NCI-H510A (cell line): Measurements from ENCODE around the gene PBX3.
A peak's percentile ranks its signal among the peaks of the same experiment; 100 is the strongest.

Experiments used
- DNase-seq: peaks from one replicate; lab custom pipeline; 2025; lab: John Stamatoyannopoulos, UW

Gene PBX3

DNA sequence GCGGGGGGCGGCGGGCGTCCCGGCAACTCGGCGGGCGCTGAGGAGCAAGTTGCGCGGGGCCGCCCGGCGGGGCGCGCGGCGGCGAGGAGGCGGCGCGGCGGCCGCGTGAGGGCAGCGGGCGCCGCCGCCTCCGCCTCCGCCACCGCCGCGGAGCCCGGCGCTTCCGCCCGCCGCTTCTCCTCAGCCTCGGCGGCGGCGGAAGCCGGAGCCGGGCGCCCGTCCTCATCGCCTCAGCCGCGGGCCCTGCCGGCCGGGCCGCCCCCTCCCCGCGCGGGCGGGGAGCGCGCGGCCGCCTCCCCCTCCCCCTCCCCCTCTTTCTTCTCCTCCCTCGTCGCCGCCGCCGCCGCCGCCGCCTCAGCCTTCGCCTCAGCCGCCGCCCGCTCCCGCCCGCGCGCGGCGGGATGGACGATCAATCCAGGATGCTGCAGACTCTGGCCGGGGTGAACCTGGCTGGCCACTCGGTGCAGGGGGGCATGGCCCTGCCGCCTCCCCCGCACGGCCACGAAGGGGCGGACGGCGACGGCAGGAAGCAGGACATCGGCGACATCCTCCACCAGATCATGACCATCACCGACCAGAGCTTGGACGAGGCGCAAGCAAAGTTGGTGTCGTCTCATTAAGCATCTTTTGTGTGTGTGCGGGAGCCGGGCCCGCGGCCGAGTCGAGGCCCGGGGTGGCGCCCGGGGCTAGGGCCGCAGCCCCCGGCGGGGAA is at the start of gene PBX3:
TSS of gene PBX3 (plus strand) at position 321 of the 712 bp plus-strand sequence.
- DNase-seq: peak; percentile 62

DNA sequence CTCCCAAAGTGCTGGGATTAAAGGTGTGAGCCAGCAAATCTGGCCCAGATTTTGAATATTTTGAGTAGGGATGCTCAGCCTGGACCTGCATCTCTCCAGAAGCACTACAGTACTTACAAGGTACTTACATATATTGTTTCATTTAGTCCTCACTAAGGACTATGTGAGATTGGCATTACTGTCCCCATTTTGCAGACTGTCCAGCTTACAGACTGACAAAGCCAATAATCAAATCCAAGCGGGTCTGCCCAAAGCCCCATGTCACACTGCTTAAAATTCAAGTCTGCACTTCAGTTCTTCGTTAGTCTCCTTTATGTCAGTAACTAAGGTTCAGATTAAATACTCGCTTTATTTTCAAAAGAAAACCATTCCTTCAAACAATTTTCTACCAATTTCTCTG is 47.3 kb upstream of the PBX3 start:
- no peak for DNase-seq

DNA sequence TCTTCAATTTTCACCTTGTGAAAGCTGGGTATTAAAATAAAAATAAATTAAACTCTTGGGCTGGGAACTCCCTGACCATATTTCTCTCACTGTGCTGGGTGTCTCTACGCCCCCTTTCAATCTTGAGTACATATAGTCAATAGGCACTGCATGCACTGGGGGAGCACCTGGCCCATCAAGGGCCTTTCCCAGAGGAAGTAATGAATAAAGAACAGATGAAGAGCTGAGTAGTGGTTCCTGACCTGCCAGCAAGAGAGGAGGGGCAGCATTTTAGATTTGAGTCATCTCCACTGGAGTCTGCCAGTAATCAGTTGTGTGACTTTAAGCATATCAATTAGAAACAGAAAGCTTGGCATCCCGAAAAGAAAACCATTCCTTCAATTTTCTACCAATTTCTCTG is 46.4 kb upstream of the PBX3 start:
- DNase-seq: no peak

- DNase-seq: no peak
Observed at GRCh38 chr9:125701351-125701750, 45.8 kb upstream of the PBX3 start.

GRCh38 chr9:125703662-125704061 is 43.5 kb upstream of the PBX3 start:
- no peak for DNase-seq

DNA sequence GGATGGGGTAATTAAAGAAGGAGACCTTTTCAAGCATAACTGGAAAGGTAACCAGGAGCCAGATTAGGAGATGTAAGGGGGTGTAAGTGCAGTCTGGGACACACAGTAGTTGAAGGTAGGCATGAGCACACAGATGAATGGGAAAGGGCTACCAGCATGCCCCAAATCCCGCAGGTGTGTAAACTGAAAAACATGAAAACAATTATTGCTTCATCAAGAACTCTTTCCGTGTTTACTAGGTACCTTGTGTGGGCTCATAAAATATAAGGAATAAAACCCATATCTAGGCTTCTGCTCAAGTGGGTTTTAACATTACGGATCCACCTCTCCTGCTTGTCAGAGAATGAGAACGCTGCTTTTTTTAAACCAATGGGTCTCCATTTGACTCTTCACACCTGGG is 41.3 kb upstream of the PBX3 start:
- no peak for DNase-seq

- DNase-seq: peak; percentile 84
Observed at GRCh38 chr9:125706651-125707471, 40.3 kb upstream of the PBX3 start, which contains the start of gene MAPKAP1. Gene MAPKAP1 (minus strand): TSS chr9:125707208. CDS start chr9:125672574, 34,634 bp downstream.

GRCh38 chr9:125707472-125707804 is 39.7 kb upstream of the PBX3 start:
- no peak for DNase-seq

GRCh38 chr9:125726456-125727132 is 20.6 kb upstream of the PBX3 start:
- DNase-seq: no peak

- DNase-seq: no peak
Observed at GRCh38 chr9:125730168-125730567, 17.0 kb upstream of the PBX3 start.

GRCh38 chr9:125732562-125732961 is 14.6 kb upstream of the PBX3 start:
- DNase-seq: peak; percentile 62

DNA sequence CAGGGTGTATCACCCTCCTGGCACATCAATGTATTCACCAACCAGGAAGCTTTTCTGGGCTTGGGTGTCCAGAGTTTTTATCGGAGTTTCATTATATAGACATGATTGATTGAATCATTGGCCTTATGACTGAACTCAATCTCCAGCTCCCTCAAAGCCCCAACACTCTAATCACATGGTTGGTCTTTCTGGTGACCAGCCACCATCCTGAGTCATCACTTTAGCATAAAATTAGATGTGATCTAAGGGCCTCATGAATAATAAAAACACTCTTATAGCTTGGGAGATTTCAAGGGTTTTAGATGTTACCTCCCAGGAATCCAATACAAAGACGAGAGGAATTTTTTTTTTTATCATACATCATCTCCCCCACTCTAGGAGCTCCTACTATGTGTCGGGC is 7.7 kb upstream of the PBX3 start:
- no peak for DNase-seq

- DNase-seq: no peak
Observed at GRCh38 chr9:125742657-125743056, 4.5 kb upstream of the PBX3 start.

- no peak for DNase-seq
Observed at GRCh38 chr9:125743682-125744428, 3.3 kb upstream of the PBX3 start.

- DNase-seq: no peak
Observed at GRCh38 chr9:125744616-125745015, 2.6 kb upstream of the PBX3 start.

DNA sequence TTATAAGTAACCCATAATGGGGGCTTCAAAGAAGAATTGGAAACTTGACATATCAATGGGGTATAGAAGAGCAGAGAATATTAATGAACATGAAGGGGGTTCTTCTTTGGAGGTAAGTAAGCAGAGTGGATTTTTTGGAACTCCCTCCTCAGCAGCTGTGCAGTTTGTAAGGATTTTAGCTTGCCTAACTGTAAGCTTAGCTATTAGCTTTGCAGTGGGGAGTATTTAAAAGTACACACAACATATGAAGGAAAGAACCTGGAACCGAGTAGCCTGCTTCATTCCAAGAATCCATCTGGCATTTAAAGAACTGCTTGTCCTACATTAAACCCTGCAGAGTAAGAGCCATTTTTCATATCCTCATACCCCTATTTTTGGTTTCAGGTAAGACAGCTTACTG is 2.2 kb upstream of the PBX3 start:
- no peak for DNase-seq

- no peak for DNase-seq
Observed at GRCh38 chr9:125745682-125746016, 1.5 kb upstream of the PBX3 start.

GRCh38 chr9:125746017-125746773 is 978 bp upstream of the PBX3 start:
- peak; percentile 94 for DNase-seq

DNA sequence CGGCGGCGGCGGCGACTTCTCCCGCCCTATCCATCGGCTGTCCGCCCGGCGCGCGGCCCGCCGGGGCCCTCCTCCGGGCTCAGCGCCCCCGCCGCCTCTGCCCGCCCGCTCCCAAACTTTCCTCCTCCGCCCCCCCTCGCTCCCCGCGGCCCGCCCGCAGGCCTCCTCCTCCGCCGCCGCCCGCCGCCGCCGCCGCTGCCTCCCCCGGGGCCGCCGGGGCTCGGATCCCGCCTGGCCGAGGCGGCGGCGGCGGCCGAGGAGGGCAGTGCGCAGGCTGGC is 460 bp upstream of the PBX3 start:
- DNase-seq: no peak

- no peak for DNase-seq
Observed at GRCh38 chr9:125747765-125748445, 732 bp downstream of the PBX3 start.

GRCh38 chr9:125748446-125749099 is 1.4 kb downstream of the PBX3 start:
- DNase-seq: no peak
